Lower leg skin (tissue), 3 donors: ENCODE results near the gene ANO7.

Experiments used
- POLR2A ChIP-seq, 2 donors: fragments of 450-650 bp; IDR thresholded peaks; one replicate each; pipeline ENCODE4 v1.6.1; 2016 to 2017; ENCODE audit warnings: antibody characterized with exemption in 2 of 2, mild to moderate bottlenecking in 1 of 2, moderate library complexity in 1 of 2
- TF ChIP-seq, protein P1 (sequence below), 3 donors: fragments of 450-650 bp; IDR thresholded peaks; one replicate each; pipeline ENCODE4 v1.5.1; 2016; ENCODE audit warnings: antibody characterized with exemption in 3 of 3, mild to moderate bottlenecking in 3 of 3, moderate library complexity in 2 of 3

- TF ChIP-seq, protein P1, sequence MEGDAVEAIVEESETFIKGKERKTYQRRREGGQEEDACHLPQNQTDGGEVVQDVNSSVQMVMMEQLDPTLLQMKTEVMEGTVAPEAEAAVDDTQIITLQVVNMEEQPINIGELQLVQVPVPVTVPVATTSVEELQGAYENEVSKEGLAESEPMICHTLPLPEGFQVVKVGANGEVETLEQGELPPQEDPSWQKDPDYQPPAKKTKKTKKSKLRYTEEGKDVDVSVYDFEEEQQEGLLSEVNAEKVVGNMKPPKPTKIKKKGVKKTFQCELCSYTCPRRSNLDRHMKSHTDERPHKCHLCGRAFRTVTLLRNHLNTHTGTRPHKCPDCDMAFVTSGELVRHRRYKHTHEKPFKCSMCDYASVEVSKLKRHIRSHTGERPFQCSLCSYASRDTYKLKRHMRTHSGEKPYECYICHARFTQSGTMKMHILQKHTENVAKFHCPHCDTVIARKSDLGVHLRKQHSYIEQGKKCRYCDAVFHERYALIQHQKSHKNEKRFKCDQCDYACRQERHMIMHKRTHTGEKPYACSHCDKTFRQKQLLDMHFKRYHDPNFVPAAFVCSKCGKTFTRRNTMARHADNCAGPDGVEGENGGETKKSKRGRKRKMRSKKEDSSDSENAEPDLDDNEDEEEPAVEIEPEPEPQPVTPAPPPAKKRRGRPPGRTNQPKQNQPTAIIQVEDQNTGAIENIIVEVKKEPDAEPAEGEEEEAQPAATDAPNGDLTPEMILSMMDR (IDR thresholded peaks at IDR 0.05): no peak
- no peak for TF ChIP-seq POLR2A (IDR thresholded peaks at IDR 0.05)
Measured at GRCh38 chr2:241179899-241180298, 8.6 kb upstream of the ANO7 start.
